ENCODE measurements around the gene MGAT4C. TPM values are rescaled to one million over a fixed set of nuclear protein-coding genes. Genes with fewer than 3 reads are reported as not detected.
"Not testable (repeated sequence)": the region's sequence is repeated elsewhere in the genome, so short reads cannot be mapped to it uniquely, and the experiment has no call there.

MGAT4C gene
- total RNA-seq (0.61 TPM), polyA plus RNA-seq (0.34 TPM)
- long read RNA-seq, donor 1, result 0 reads
- long read RNA-seq, donor 2, result 0 reads
- long read RNA-seq, donor 3, result 0 reads
- long read RNA-seq, donor 4, result 0 reads
- long read RNA-seq, donor 5, full-length matches to known transcripts, result 1 of 1 reads
- long read RNA-seq, donor 5, partial matches to known transcripts, result 0 of 1 reads
- long read RNA-seq, donor 5, other reads (novel, unspliced or antisense), result 0 of 1 reads
- long read RNA-seq, donor 6, full-length matches to known transcripts, result 1 of 1 reads
- long read RNA-seq, donor 6, partial matches to known transcripts, result 0 of 1 reads
- long read RNA-seq, donor 6, other reads (novel, unspliced or antisense), result 0 of 1 reads
- long read RNA-seq, donor 7, result 0 reads
- long read RNA-seq, donor 8, full-length matches to known transcripts, result 1 of 1 reads
- long read RNA-seq, donor 8, partial matches to known transcripts, result 0 of 1 reads
- long read RNA-seq, donor 8, other reads (novel, unspliced or antisense), result 0 of 1 reads
- long read RNA-seq, donor 9, full-length matches to known transcripts, result 1 of 1 reads
- long read RNA-seq, donor 9, partial matches to known transcripts, result 0 of 1 reads
- long read RNA-seq, donor 9, other reads (novel, unspliced or antisense), result 0 of 1 reads
- long read RNA-seq, donor 10, full-length matches to known transcripts, result 1 of 1 reads
- long read RNA-seq, donor 10, partial matches to known transcripts, result 0 of 1 reads
- long read RNA-seq, donor 10, other reads (novel, unspliced or antisense), result 0 of 1 reads

DNA sequence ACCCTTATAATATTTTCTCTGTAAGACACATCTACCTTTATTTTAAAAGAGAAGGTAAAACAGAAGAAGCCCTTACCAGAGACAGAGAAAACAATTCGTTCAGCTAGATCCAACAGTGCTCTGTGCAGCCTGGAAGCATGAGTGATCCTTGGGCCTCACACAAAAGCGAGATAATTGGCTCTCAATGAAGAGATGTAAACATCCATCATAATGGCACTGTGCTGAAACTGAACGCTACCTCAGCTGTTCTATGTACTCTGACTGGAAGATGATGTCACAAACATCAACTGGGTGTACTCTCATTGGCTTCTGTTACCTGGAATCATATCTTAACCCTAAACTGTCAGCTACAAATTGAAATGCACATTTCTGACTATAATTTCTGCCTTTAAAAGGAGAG lies at the start of gene MGAT4C:
TSS of gene MGAT4C (minus strand) at position 229 of the 400 bp plus-strand sequence.
- no peaks in the 10 kb centered on the region for H3K4me1 ChIP-seq (ENCODE audit: control insufficient read depth in 2 of 2, insufficient read depth in 2 of 2, low read length in 2 of 2)
- H3K36me3 ChIP-seq (ENCODE audit: control insufficient read depth in 2 of 2, insufficient read depth in 2 of 2, low read length in 1 of 2), result no peaks in the 10 kb centered on the region
- no peak within 1 kb of the TSS for H3K4me3 ChIP-seq (ENCODE audit: low read length in 2 of 2)
- no peak for DNase-seq (ENCODE audit: low read depth in 6 of 9, low spot score in 9 of 9)
- H3K27ac ChIP-seq (ENCODE audit: low read depth in 1 of 2, low read length in 1 of 2), result no peak within 1 kb of the TSS
- no peaks in the 10 kb centered on the region for H3K27me3 ChIP-seq (ENCODE audit: control insufficient read depth in 2 of 2, insufficient read depth in 1 of 2, low read length in 1 of 2)
- WGBS, result 76% methylated on average over 3 of the region's 3 CpGs
- no peaks in the 10 kb centered on the region for H3K9me3 ChIP-seq (ENCODE audit: control insufficient read depth in 2 of 2, insufficient read depth in 1 of 2, low read length in 1 of 2)

DNA sequence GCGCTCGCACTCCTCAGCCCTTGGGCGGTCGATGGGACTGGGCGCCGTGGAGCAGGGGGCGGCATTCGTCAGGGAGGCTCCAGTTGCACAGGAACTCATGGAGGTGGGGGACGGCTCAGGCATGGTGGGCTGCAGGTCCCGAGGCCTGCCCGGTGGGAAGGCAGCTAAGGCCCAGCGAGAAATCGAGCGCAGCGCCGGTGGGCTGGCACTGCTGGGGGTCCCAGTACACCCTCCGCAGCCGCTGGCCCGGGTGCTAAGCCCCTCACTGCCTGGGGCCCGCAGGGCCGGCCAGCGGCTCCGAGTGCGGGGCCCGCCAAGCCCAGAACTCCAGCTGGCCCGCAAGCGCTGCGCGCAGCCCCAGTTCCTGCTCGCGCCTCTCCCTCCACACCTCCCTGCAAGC lies 40.2 kb upstream of the MGAT4C start:
- not testable (repeated sequence) for H3K9me3 ChIP-seq (ENCODE audit: control insufficient read depth in 2 of 2, insufficient read depth in 1 of 2, low read length in 1 of 2); H3K4me3 ChIP-seq (ENCODE audit: low read length in 2 of 2); H3K27me3 ChIP-seq (ENCODE audit: control insufficient read depth in 2 of 2, insufficient read depth in 1 of 2, low read length in 1 of 2); H3K27ac ChIP-seq (ENCODE audit: low read depth in 1 of 2, low read length in 1 of 2); DNase-seq (ENCODE audit: low read depth in 6 of 9, low spot score in 9 of 9); H3K36me3 ChIP-seq (ENCODE audit: control insufficient read depth in 2 of 2, insufficient read depth in 2 of 2, low read length in 1 of 2); H3K4me1 ChIP-seq (ENCODE audit: control insufficient read depth in 2 of 2, insufficient read depth in 2 of 2, low read length in 2 of 2)
- 92% methylated on average over 31 of the region's 31 CpGs for WGBS

DNA sequence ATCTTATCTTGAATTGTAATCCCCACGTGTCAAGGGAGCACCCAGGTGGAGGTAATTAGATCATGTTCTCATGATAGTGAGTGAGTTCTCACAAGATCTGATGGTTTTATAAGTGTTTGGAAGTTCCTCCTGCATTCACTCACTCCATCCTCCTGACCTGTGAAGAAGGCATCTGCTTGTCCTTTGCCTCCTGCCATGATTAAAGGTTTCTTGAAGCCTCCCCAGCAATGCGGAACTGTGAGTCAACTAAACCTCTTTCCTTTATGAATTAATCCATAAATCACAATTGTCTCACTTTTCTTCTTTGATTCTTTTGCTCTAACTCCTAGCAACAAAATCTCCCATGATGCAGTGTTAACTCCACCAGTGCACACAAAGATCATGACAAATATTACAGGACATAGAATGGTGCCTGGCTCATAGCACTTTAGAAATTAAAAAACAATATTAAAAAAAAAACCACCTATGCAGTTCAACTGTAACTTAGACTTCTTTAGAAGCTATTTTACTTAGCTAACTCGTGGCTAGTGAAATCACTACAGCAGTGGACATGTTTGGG lies 37.6 kb upstream of the MGAT4C start:
- H3K4me1 ChIP-seq (ENCODE audit: control insufficient read depth in 2 of 2, insufficient read depth in 2 of 2, low read length in 2 of 2), result no peaks in the 10 kb centered on the region
- H3K36me3 ChIP-seq (ENCODE audit: control insufficient read depth in 2 of 2, insufficient read depth in 2 of 2, low read length in 1 of 2), result no peaks in the 10 kb centered on the region
- peaks cover 0 to 6% of the 10 kb centered on the region in 2 donors for H3K9me3 ChIP-seq (ENCODE audit: control insufficient read depth in 2 of 2, insufficient read depth in 1 of 2, low read length in 1 of 2)
- 76% methylated on average over 3 of the region's 3 CpGs for WGBS
- no peak for DNase-seq (ENCODE audit: low read depth in 6 of 9, low spot score in 9 of 9)
- no peak overlapping the region for H3K27ac ChIP-seq (ENCODE audit: low read depth in 1 of 2, low read length in 1 of 2)
- no peaks in the 10 kb centered on the region for H3K27me3 ChIP-seq (ENCODE audit: control insufficient read depth in 2 of 2, insufficient read depth in 1 of 2, low read length in 1 of 2)
- H3K4me3 ChIP-seq (ENCODE audit: low read length in 2 of 2), result no peak overlapping the region

DNA sequence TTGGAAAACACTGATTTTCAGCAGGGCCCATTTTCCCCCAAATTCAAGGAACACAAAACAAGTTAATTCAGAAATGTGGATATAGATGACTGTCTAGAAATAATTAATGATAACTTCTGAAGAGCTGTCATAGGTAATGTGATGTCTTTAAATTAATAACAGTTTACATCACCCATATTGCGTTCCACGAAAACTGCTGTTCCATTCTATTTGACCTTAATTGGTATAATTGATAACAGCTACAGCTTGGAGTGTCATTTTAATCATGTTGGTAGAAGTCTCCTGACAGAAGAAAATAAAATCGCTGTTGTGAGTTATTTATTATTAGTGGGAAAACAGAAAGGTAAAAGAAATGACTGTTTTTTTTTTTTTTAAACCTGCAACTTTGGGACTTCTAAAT lies 36.3 kb upstream of the MGAT4C start:
- no peaks in the 10 kb centered on the region for H3K27me3 ChIP-seq (ENCODE audit: control insufficient read depth in 2 of 2, insufficient read depth in 1 of 2, low read length in 1 of 2)
- no peak overlapping the region for H3K27ac ChIP-seq (ENCODE audit: low read depth in 1 of 2, low read length in 1 of 2)
- H3K9me3 ChIP-seq (ENCODE audit: control insufficient read depth in 2 of 2, insufficient read depth in 1 of 2, low read length in 1 of 2), result peaks cover 0 to 6% of the 10 kb centered on the region in 2 donors
- 62% methylated on average over 3 of the region's 3 CpGs for WGBS
- H3K4me3 ChIP-seq (ENCODE audit: low read length in 2 of 2), result no peak overlapping the region
- no peaks in the 10 kb centered on the region for H3K36me3 ChIP-seq (ENCODE audit: control insufficient read depth in 2 of 2, insufficient read depth in 2 of 2, low read length in 1 of 2)
- DNase-seq (ENCODE audit: low read depth in 6 of 9, low spot score in 9 of 9), result no peak
- H3K4me1 ChIP-seq (ENCODE audit: control insufficient read depth in 2 of 2, insufficient read depth in 2 of 2, low read length in 2 of 2), result no peaks in the 10 kb centered on the region

DNA sequence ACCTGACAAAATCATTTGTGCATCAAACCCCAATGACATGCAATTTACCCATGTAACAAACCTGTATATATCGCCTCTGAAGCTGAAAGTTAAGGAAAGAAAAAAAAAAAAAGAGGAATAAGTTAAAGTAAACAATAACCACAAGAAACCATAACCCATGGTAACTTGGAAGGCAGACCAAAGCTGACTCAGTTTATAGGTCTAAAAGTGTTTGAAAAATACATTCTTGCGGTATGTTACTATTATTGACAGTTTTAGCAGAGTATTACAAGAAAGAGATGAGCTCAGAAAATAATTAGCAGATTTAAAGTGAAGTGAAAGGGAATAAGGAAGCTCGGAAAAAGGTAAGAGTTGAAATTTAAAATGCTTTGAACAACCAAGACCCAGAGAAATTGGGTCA lies 34.4 kb upstream of the MGAT4C start:
- no peaks in the 10 kb centered on the region for H3K36me3 ChIP-seq (ENCODE audit: control insufficient read depth in 2 of 2, insufficient read depth in 2 of 2, low read length in 1 of 2)
- 92% methylated on average over 3 of the region's 3 CpGs for WGBS
- no peak for DNase-seq (ENCODE audit: low read depth in 6 of 9, low spot score in 9 of 9)
- no peak overlapping the region for H3K27ac ChIP-seq (ENCODE audit: low read depth in 1 of 2, low read length in 1 of 2)
- no peak overlapping the region for H3K4me3 ChIP-seq (ENCODE audit: low read length in 2 of 2)
- H3K9me3 ChIP-seq (ENCODE audit: control insufficient read depth in 2 of 2, insufficient read depth in 1 of 2, low read length in 1 of 2), result no peaks in the 10 kb centered on the region
- no peaks in the 10 kb centered on the region for H3K4me1 ChIP-seq (ENCODE audit: control insufficient read depth in 2 of 2, insufficient read depth in 2 of 2, low read length in 2 of 2)
- H3K27me3 ChIP-seq (ENCODE audit: control insufficient read depth in 2 of 2, insufficient read depth in 1 of 2, low read length in 1 of 2), result no peaks in the 10 kb centered on the region

DNA sequence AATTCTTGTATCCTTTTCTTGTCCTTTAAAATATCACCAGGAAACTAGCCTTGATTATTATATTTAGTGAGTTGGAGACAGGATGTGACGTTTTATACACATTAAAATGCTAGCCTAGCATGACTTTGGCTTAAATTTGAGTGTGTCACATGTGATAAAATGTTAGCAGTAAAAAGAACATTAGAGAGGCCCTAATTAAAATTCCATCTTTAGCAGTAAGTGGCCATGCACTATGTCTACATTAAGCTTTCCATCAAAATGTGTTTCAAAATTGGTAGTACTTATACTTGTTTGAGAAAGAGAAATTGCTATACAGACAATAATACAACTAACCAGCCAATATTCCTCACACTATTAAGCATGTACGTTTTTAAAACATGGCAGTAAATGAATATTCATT lies 29.9 kb upstream of the MGAT4C start:
- no peaks in the 10 kb centered on the region for H3K4me1 ChIP-seq (ENCODE audit: control insufficient read depth in 2 of 2, insufficient read depth in 2 of 2, low read length in 2 of 2)

DNA sequence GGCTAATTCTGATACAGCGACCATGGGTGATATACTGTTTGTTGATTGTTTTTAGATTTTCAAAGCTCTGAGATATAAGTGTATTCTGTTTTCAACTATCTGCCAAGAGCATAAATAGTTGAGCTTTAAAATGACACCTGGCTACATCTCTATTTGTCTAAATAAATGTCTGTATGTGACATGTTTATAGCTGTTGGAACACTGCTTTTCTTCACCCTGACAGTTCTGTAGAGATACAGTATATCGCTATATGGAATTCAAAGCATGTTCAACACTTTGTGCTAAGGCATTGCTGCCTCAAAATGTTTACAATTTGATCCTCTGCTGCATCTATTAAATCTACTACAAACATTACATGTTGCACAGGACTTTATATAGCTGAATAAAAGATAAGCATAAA lies 27.4 kb upstream of the MGAT4C start:
- no peak for DNase-seq (ENCODE audit: low read depth in 6 of 9, low spot score in 9 of 9)
- H3K27me3 ChIP-seq (ENCODE audit: control insufficient read depth in 2 of 2, insufficient read depth in 1 of 2, low read length in 1 of 2), result no peaks in the 10 kb centered on the region
- H3K4me3 ChIP-seq (ENCODE audit: low read length in 2 of 2), result no peak overlapping the region
- no peaks in the 10 kb centered on the region for H3K4me1 ChIP-seq (ENCODE audit: control insufficient read depth in 2 of 2, insufficient read depth in 2 of 2, low read length in 2 of 2)
- no peaks in the 10 kb centered on the region for H3K9me3 ChIP-seq (ENCODE audit: control insufficient read depth in 2 of 2, insufficient read depth in 1 of 2, low read length in 1 of 2)
- WGBS, result 82% methylated on average over 2 of the region's 2 CpGs
- no peaks in the 10 kb centered on the region for H3K36me3 ChIP-seq (ENCODE audit: control insufficient read depth in 2 of 2, insufficient read depth in 2 of 2, low read length in 1 of 2)
- no peak overlapping the region for H3K27ac ChIP-seq (ENCODE audit: low read depth in 1 of 2, low read length in 1 of 2)

More for the DNA sequence above, 29.9 kb upstream of the MGAT4C start:
- H3K4me3 ChIP-seq (ENCODE audit: low read length in 2 of 2), result no peak overlapping the region
- 77% methylated on average over 2 of the region's 2 CpGs for WGBS
- H3K36me3 ChIP-seq (ENCODE audit: control insufficient read depth in 2 of 2, insufficient read depth in 2 of 2, low read length in 1 of 2), result no peaks in the 10 kb centered on the region
- no peak for DNase-seq (ENCODE audit: low read depth in 6 of 9, low spot score in 9 of 9)
- no peaks in the 10 kb centered on the region for H3K27me3 ChIP-seq (ENCODE audit: control insufficient read depth in 2 of 2, insufficient read depth in 1 of 2, low read length in 1 of 2)
- no peak overlapping the region for H3K27ac ChIP-seq (ENCODE audit: low read depth in 1 of 2, low read length in 1 of 2)
- H3K9me3 ChIP-seq (ENCODE audit: control insufficient read depth in 2 of 2, insufficient read depth in 1 of 2, low read length in 1 of 2), result no peaks in the 10 kb centered on the region

DNA sequence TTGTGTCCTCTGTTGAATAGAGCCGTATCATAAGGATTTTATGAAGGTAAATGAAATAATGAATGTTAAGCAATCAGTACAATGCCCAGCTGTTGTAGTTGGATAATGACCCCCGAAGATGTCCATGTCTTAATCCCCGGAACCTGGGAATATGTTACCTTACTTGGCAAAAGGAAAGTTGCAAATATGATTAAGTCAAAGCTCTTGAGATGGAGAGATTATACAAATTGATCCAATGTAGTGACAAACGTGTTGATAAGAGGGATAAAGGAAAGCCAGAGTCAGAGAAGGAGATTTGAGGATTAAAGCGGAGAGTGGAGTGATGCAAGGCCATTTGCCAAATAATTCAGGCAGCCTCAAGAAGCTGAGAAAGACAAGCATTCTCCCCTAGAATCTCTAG lies 19.2 kb upstream of the MGAT4C start:
- 90% methylated on average over 5 of the region's 5 CpGs for WGBS
- Histone ChIP-seq H3K36me3 (ENCODE audit: control insufficient read depth in 2 of 2, insufficient read depth in 2 of 2, low read length in 1 of 2) (no peaks in the 10 kb centered on the region), H3K27ac (ENCODE audit: low read depth in 1 of 2, low read length in 1 of 2) (no peak overlapping the region), H3K27me3 (ENCODE audit: control insufficient read depth in 2 of 2, insufficient read depth in 1 of 2, low read length in 1 of 2) (no peaks in the 10 kb centered on the region), H3K9me3 (ENCODE audit: control insufficient read depth in 2 of 2, insufficient read depth in 1 of 2, low read length in 1 of 2) (no peaks in the 10 kb centered on the region), H3K4me3 (ENCODE audit: low read length in 2 of 2) (no peak overlapping the region), H3K4me1 (ENCODE audit: control insufficient read depth in 2 of 2, insufficient read depth in 2 of 2, low read length in 2 of 2) (no peaks in the 10 kb centered on the region)
- DNase-seq (ENCODE audit: low read depth in 6 of 9, low spot score in 9 of 9), result no peak

DNA sequence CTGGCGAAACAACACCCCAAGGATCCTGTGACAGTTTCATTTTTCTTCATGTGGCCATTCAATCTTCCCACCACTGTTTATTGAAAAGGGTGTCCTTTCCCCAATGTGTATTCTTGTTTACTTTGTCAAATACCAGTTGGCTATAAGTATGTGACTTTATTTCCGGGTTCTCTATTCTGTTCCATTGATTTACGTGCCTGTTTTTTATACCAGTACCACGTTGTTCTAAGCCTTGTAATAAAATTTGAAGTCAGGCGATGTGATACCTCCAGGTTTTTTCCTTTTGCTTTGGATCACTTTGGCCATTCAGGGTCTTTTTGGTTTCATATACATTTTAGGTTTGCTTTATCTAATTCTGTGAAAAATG lies 9.1 kb upstream of the MGAT4C start:
- Histone ChIP-seq H3K36me3 (ENCODE audit: control insufficient read depth in 2 of 2, insufficient read depth in 2 of 2, low read length in 1 of 2) (no peaks in the 10 kb centered on the region), H3K4me3 (ENCODE audit: low read length in 2 of 2) (no peak overlapping the region), H3K27me3 (ENCODE audit: control insufficient read depth in 2 of 2, insufficient read depth in 1 of 2, low read length in 1 of 2) (peaks cover 0 to 10% of the 10 kb centered on the region in 2 donors), H3K4me1 (ENCODE audit: control insufficient read depth in 2 of 2, insufficient read depth in 2 of 2, low read length in 2 of 2) (no peaks in the 10 kb centered on the region), H3K9me3 (ENCODE audit: control insufficient read depth in 2 of 2, insufficient read depth in 1 of 2, low read length in 1 of 2) (no peaks in the 10 kb centered on the region), H3K27ac (ENCODE audit: low read depth in 1 of 2, low read length in 1 of 2) (no peak overlapping the region)
- DNase-seq (ENCODE audit: low read depth in 6 of 9, low spot score in 9 of 9), result no peak
- WGBS, result 80% methylated on average over 5 of the region's 5 CpGs
